SU-DHL-6 (cell line): ENCODE measurements around the gene LRRFIP1.

Experiments used
- H2AFZ ChIP-seq: fragments of 200-600 bp; sonication (generic); 2 replicates; pipeline ENCODE4 v1.6.1; 2014; ENCODE audit warnings: low read depth, mild to moderate bottlenecking, moderate library complexity, mixed read lengths, antibody characterized with exemption, low read length; ENCODE audit not compliant: severe bottlenecking
- H3F3A ChIP-seq: fragments of 200-600 bp; shearing (Covaris generic); 2 replicates; pipeline ENCODE4 v1.6.0; 2016; ENCODE audit warnings: antibody characterized with exemption, mild to moderate bottlenecking; ENCODE audit not compliant: insufficient read depth
- H3K27ac ChIP-seq: fragments of 200-600 bp; sonication (generic); 2 replicates; pipeline ENCODE4 v1.5.1; 2016; ENCODE audit warnings: low read depth, mild to moderate bottlenecking, low read length, moderate library complexity, mixed read lengths
- H3K27me3 ChIP-seq: fragments of 200-600 bp; sonication (generic), shearing (Covaris generic); 2 replicates; pipeline ENCODE4 v1.6.0; 2014; ENCODE audit warnings: mild to moderate bottlenecking, low read length
- H3K36me3 ChIP-seq: fragments of 200-600 bp; sonication (generic); 2 replicates; pipeline ENCODE4 v1.6.1; 2014; ENCODE audit warnings: mild to moderate bottlenecking, low read length, mixed read lengths
- H3K4me2 ChIP-seq: fragments of 300-600, 200-600 bp; shearing (Covaris generic), sonication (generic); 2 replicates; pipeline ENCODE4 v1.6.0; 2014; ENCODE audit warnings: low read length, low read depth, mild to moderate bottlenecking; ENCODE audit not compliant: poor library complexity, severe bottlenecking
- H3K4me3 ChIP-seq: fragments of 200-600 bp; sonication (generic); 2 replicates; pipeline ENCODE4 v1.5.1; 2014; ENCODE audit warnings: antibody characterized with exemption, low read length, mild to moderate bottlenecking, mixed read lengths; ENCODE audit not compliant: insufficient read depth, poor library complexity, severe bottlenecking
- H3K79me2 ChIP-seq: fragments of 200-600 bp; sonication (generic); 2 replicates; pipeline ENCODE4 v1.6.1; 2014; ENCODE audit warnings: mild to moderate bottlenecking, low read length, moderate library complexity; ENCODE audit not compliant: insufficient read depth
- H3K9ac ChIP-seq: fragments of 200-600 bp; sonication (generic); 2 replicates; pipeline ENCODE4 v1.7.0; 2014; ENCODE audit warnings: mild to moderate bottlenecking, low read length
- H3K9me2 ChIP-seq: fragments of 200-600 bp; sonication (generic); replicated peaks from 2 replicates; pipeline ENCODE4 v1.6.1; 2014; ENCODE audit warnings: low read length; ENCODE audit not compliant: insufficient read depth
- H3K9me3 ChIP-seq: fragments of 200-600 bp; sonication (generic); 2 replicates; pipeline ENCODE4 v1.6.1; 2014; ENCODE audit warnings: low read length, mixed read lengths; ENCODE audit not compliant: insufficient read depth
- H4K20me1 ChIP-seq: fragments of 200-600 bp; sonication (generic); 2 replicates; pipeline ENCODE4 v1.6.1; 2014; ENCODE audit warnings: low read depth, mild to moderate bottlenecking, antibody characterized with exemption, low read length, moderate library complexity, mixed read lengths
- CTCF ChIP-seq: fragments of 200-600 bp; sonication (generic); IDR thresholded peaks from one replicate; pipeline ENCODE4 v1.5.1; 2017; ENCODE audit warnings: antibody characterized with exemption, mild to moderate bottlenecking, low read length, moderate library complexity; ENCODE audit not compliant: insufficient read depth, poor library complexity, severe bottlenecking
- EZH2phosphoT487 ChIP-seq: fragments of 200-600 bp; sonication (generic), shearing (Covaris generic); conservative IDR thresholded peaks from 2 replicates; pipeline ENCODE4 v1.6.1; 2018; ENCODE audit warnings: mild to moderate bottlenecking, antibody characterized with exemption, low read length, moderate library complexity, mixed read lengths

The LRRFIP1 gene

GRCh38 chr2:237614151-237614720 is 13.2 kb upstream of the LRRFIP1 start:
- no peaks in the 10 kb centered on the region for H3K9me3 ChIP-seq
- H3K36me3 ChIP-seq, result no peaks in the 10 kb centered on the region
- H3K9ac ChIP-seq, result no peak overlapping the region
- H3K9me2 ChIP-seq, result no peaks in the 10 kb centered on the region
- H3K79me2 ChIP-seq, result no peaks in the 10 kb centered on the region
- H3K27ac ChIP-seq, result no peak overlapping the region
- H4K20me1 ChIP-seq, result no peaks in the 10 kb centered on the region
- H3K27me3 ChIP-seq, result no peaks in the 10 kb centered on the region
- TF ChIP-seq CTCF (no peak), EZH2phosphoT487 (no peak)
- H3F3A ChIP-seq, result no peaks in the 10 kb centered on the region
- H3K4me2 ChIP-seq, result no peak overlapping the region
- no peak overlapping the region for H3K4me3 ChIP-seq
- no peak overlapping the region for H2AFZ ChIP-seq

DNA sequence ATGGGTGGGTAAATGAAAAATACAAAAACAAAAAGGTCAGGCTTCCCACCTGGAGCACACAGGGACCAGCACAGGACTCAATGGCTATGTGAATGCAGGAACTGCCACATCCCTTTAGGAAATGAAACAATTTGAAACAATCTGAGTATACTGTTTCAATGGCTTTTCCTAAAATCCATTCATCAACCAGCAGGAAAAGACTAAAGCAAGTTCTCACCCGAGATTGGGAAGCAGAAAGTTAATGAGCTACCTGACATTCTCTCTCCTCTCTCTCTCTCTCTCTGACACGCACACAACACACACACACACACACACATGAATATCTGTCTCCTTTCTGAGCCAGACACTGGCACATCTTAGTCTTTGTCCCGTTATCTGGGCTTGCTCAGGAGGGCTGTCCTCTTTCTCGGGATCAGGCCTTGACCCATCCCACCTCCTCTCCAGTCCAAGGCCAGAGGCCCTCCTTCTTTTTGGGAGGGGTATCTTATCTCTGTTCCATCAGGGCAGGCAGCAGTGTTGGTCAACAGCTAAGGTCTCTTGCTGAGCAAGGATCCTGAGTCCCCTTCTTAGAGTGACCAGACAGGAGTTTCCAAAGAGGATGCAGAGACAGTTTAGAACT is 11.6 kb upstream of the LRRFIP1 start:
- H3K79me2 ChIP-seq, result no peaks in the 10 kb centered on the region
- H3F3A ChIP-seq, result no peaks in the 10 kb centered on the region
- no peaks in the 10 kb centered on the region for H3K36me3 ChIP-seq
- no peaks in the 10 kb centered on the region for H3K9me2 ChIP-seq
- H2AFZ ChIP-seq, result no peak overlapping the region
- H3K27me3 ChIP-seq, result no peaks in the 10 kb centered on the region
- no peak overlapping the region for H3K4me2 ChIP-seq
- no peak overlapping the region for H3K27ac ChIP-seq
- no peaks in the 10 kb centered on the region for H3K9me3 ChIP-seq
- no peak for TF ChIP-seq EZH2phosphoT487
- no peak for TF ChIP-seq CTCF
- H3K4me3 ChIP-seq, result no peak overlapping the region
- H3K9ac ChIP-seq, result no peak overlapping the region
- no peaks in the 10 kb centered on the region for H4K20me1 ChIP-seq

DNA sequence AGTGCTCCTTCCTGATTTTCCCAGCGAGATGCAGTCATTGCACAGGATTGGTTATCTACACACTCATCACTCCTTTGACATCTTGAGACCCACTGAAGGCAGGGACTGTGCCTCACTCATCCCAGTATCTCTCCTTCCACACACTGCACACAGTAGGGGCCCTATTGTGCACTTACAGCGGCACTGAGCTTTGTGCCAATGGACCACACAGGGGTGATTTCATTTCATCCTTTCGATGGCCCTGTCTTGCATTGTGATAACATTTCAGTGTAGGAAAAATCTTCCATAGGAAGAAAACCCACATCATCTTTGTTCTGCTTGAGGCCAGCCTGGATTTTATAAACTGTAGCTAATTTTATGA is 11.0 kb upstream of the LRRFIP1 start:
- no peaks in the 10 kb centered on the region for H3K27me3 ChIP-seq
- no peak overlapping the region for H3K27ac ChIP-seq
- H2AFZ ChIP-seq, result no peak overlapping the region
- H3K9me2 ChIP-seq, result no peaks in the 10 kb centered on the region
- no peak overlapping the region for H3K4me3 ChIP-seq
- no peak overlapping the region for H3K9ac ChIP-seq
- TF ChIP-seq EZH2phosphoT487 (no peak), CTCF (no peak)
- no peaks in the 10 kb centered on the region for H3K36me3 ChIP-seq
- no peaks in the 10 kb centered on the region for H4K20me1 ChIP-seq
- H3K79me2 ChIP-seq, result no peaks in the 10 kb centered on the region
- H3K4me2 ChIP-seq, result no peak overlapping the region
- no peaks in the 10 kb centered on the region for H3F3A ChIP-seq
- no peaks in the 10 kb centered on the region for H3K9me3 ChIP-seq
